ENCODE results near the gene PROCR.

Gene PROCR

DNA sequence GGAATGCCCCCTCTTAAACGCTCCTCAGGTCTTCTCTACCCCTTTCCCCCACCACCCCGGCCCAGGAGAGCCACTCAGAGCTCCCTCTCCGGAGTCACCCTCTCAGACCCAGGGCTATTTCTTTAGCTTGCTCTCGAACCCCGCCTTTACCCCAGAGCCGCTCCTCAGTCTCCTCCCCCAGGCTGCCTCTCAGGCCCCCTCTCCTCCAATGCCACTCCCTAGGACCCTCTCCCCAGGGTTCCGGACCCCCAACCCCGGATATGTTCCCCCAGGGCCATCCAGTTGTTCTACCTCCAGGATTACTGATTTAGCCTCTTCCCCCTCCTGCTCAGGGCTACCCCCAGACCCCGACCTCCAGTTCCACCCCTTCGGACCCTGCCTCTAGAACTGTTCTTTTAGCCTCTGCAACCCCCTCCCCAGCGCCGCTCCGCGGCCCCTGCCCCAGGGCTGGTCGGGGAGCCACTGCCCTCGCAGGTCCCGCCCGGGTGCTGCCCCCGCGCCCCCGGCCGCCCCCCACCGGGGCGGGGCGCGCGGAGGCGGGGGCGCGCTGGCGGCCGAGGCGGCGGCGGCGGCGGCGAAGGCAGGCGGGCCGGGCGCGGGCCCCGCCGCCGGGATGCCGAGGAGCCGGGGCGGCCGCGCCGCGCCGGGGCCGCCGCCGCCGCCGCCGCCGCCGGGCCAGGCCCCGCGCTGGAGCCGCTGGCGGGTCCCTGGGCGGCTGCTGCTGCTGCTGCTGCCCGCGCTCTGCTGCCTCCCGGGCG is 54.4 kb downstream of the PROCR start, which contains the start of gene MMP24 (continued):
- TF ChIP-seq, protein P1, sequence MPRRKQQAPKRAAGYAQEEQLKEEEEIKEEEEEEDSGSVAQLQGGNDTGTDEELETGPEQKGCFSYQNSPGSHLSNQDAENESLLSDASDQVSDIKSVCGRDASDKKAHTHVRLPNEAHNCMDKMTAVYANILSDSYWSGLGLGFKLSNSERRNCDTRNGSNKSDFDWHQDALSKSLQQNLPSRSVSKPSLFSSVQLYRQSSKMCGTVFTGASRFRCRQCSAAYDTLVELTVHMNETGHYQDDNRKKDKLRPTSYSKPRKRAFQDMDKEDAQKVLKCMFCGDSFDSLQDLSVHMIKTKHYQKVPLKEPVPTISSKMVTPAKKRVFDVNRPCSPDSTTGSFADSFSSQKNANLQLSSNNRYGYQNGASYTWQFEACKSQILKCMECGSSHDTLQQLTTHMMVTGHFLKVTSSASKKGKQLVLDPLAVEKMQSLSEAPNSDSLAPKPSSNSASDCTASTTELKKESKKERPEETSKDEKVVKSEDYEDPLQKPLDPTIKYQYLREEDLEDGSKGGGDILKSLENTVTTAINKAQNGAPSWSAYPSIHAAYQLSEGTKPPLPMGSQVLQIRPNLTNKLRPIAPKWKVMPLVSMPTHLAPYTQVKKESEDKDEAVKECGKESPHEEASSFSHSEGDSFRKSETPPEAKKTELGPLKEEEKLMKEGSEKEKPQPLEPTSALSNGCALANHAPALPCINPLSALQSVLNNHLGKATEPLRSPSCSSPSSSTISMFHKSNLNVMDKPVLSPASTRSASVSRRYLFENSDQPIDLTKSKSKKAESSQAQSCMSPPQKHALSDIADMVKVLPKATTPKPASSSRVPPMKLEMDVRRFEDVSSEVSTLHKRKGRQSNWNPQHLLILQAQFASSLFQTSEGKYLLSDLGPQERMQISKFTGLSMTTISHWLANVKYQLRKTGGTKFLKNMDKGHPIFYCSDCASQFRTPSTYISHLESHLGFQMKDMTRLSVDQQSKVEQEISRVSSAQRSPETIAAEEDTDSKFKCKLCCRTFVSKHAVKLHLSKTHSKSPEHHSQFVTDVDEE (CRISPR knock-in tag; IDR thresholded peaks at IDR 0.05) = no peak
- TF ChIP-seq BACH2 (CRISPR knock-in tag; IDR thresholded peaks at IDR 0.05; ENCODE audit: borderline replicate concordance) = no peak
- TF ChIP-seq ZFP3 (CRISPR knock-in tag; IDR thresholded peaks at IDR 0.05) = no peak
- TF ChIP-seq, protein P2, sequence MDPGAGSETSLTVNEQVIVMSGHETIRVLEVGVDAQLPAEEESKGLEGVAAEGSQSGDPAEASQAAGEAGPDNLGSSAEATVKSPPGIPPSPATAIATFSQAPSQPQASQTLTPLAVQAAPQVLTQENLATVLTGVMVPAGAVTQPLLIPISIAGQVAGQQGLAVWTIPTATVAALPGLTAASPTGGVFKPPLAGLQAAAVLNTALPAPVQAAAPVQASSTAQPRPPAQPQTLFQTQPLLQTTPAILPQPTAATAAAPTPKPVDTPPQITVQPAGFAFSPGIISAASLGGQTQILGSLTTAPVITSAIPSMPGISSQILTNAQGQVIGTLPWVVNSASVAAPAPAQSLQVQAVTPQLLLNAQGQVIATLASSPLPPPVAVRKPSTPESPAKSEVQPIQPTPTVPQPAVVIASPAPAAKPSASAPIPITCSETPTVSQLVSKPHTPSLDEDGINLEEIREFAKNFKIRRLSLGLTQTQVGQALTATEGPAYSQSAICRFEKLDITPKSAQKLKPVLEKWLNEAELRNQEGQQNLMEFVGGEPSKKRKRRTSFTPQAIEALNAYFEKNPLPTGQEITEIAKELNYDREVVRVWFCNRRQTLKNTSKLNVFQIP (CRISPR knock-in tag; IDR thresholded peaks at IDR 0.05; ENCODE audit: borderline replicate concordance, low read depth) = no peak
- TF ChIP-seq ARNTL (CRISPR knock-in tag; IDR thresholded peaks at IDR 0.05; ENCODE audit: borderline replicate concordance, low read depth) = no peak
- no peak for TF ChIP-seq ESRRG (CRISPR knock-in tag; IDR thresholded peaks at IDR 0.05)
- no peak for TF ChIP-seq ZNF565 (CRISPR knock-in tag; conservative IDR thresholded peaks at IDR 0.05; ENCODE audit: low read depth)
